Measurements from ENCODE around the gene GARNL3. TPM values are rescaled to one million over a fixed set of nuclear protein-coding genes. Genes with fewer than 3 reads are reported as not detected.

Gene GARNL3
- total and polyA plus RNA-seq, 12 donors, result 12.2 to 43.2 (median 28.6) TPM

GRCh38 chr9:127308652-127309434 lies 44.3 kb downstream of the GARNL3 start:
- Histone ChIP-seq H3K4me3 (no peak overlapping the region), H3K36me3 (replicated peaks in 1 of 2) (peaks cover 0 to 7% of the 10 kb centered on the region in 2 donors), H3K4me1 (replicated peaks in 1 of 2) (peaks cover 15 to 42% of the 10 kb centered on the region in 2 donors), H3K27me3 (no peaks in the 10 kb centered on the region), H3K27ac (peak overlapping the region in 4 of 5 donors; percentile 15 to 60 (median 38)), H3K9me3 (replicated peaks in 1 of 3) (no peaks in the 10 kb centered on the region)
- no peak for TF ChIP-seq CTCF (IDR thresholded peaks at IDR 0.05)
- intact Hi-C loops (cut with DNase I), result no loop called here
- 28 to 33% (median 29%) methylated on average over 3 of the region's 3 CpGs for WGBS, 4 donors
- no peak for DNase-seq

GRCh38 chr9:127309715-127310114 lies 45.1 kb downstream of the GARNL3 start:
- intact Hi-C loops (cut with DNase I), result no loop called here

GRCh38 chr9:127311239-127311741 lies 46.7 kb downstream of the GARNL3 start:
- Histone ChIP-seq H3K36me3 (replicated peaks in 1 of 2) (peaks cover 0 to 13% of the 10 kb centered on the region in 2 donors), H3K9me3 (replicated peaks in 1 of 3) (no peaks in the 10 kb centered on the region), H3K4me1 (replicated peaks in 1 of 2) (peaks cover 15 to 42% of the 10 kb centered on the region in 2 donors), H3K27ac (peak overlapping the region; percentile 14 to 84 (median 62)), H3K4me3 (no peak overlapping the region), H3K27me3 (no peaks in the 10 kb centered on the region)
- intact Hi-C loops (cut with DNase I), result no loop called here
- TF ChIP-seq POLR2A (IDR thresholded peaks at IDR 0.05) (no peak), CTCF (IDR thresholded peaks at IDR 0.05) (peak in 4 of 6 experiments; percentile 20 to 47 (median 29))
- WGBS, 4 donors, result 47 to 74% (median 55%) methylated on average over 5 of the region's 5 CpGs
- peak in 6 of 7 donors; percentile 44 to 71 (median 58) for DNase-seq

More at GRCh38 chr9:127309715-127310114, 45.1 kb downstream of the GARNL3 start:
- Histone ChIP-seq H3K9me3 (replicated peaks in 1 of 3) (no peaks in the 10 kb centered on the region), H3K27ac (peak overlapping the region in 1 of 5 donors; percentile 60), H3K36me3 (replicated peaks in 1 of 2) (peaks cover 0 to 10% of the 10 kb centered on the region in 2 donors), H3K27me3 (no peaks in the 10 kb centered on the region), H3K4me1 (replicated peaks in 1 of 2) (peaks cover 15 to 42% of the 10 kb centered on the region in 2 donors), H3K4me3 (no peak overlapping the region)
- 65 to 86% (median 71%) methylated on average over 4 of the region's 4 CpGs for WGBS, 4 donors
- no peak for DNase-seq
- TF ChIP-seq POLR2A (IDR thresholded peaks at IDR 0.05) (no peak), CTCF (IDR thresholded peaks at IDR 0.05) (no peak)

GRCh38 chr9:127313042-127313560 lies 48.5 kb downstream of the GARNL3 start:
- Histone ChIP-seq H3K36me3 (replicated peaks in 1 of 2) (peaks cover 0 to 13% of the 10 kb centered on the region in 2 donors), H3K27me3 (no peaks in the 10 kb centered on the region), H3K27ac (no peak overlapping the region), H3K4me3 (no peak overlapping the region), H3K9me3 (replicated peaks in 1 of 3) (no peaks in the 10 kb centered on the region), H3K4me1 (replicated peaks in 1 of 2) (peaks cover 15 to 35% of the 10 kb centered on the region in 2 donors)
- TF ChIP-seq POLR2A (IDR thresholded peaks at IDR 0.05) (no peak), CTCF (IDR thresholded peaks at IDR 0.05) (no peak)
- DNase-seq, result no peak
- intact Hi-C loops (cut with DNase I), result no loop called here
- 91 to 97% (median 93%) methylated on average over 7 of the region's 7 CpGs for WGBS, 4 donors
